GM12801 (cell line): ENCODE results near the gene CFAP97.

Source experiments
- CTCF ChIP-seq: IDR thresholded peaks from one replicate; pipeline ENCODE4 v1.5.1; 2011; ENCODE audit warnings: control low read depth; ENCODE audit not compliant: insufficient read length; ENCODE audit errors: extremely low read depth

The CFAP97 gene

GRCh38 chr4:185142564-185142911 lies 61.3 kb downstream of the CFAP97 start:
- TF ChIP-seq CTCF: no peak

GRCh38 chr4:185141777-185142176 lies 62.0 kb downstream of the CFAP97 start:
- TF ChIP-seq CTCF: no peak

GRCh38 chr4:185139736-185140135 lies 64.1 kb downstream of the CFAP97 start:
- no peak for TF ChIP-seq CTCF

- TF ChIP-seq CTCF: no peak
Measured at GRCh38 chr4:185138161-185138560, 65.6 kb downstream of the CFAP97 start.

- TF ChIP-seq CTCF: no peak
Measured at GRCh38 chr4:185137233-185137925, 66.4 kb downstream of the CFAP97 start.

GRCh38 chr4:185134307-185134869 lies 69.4 kb downstream of the CFAP97 start:
- TF ChIP-seq CTCF: no peak

GRCh38 chr4:185128272-185129119 lies 75.3 kb downstream of the CFAP97 start:
- TF ChIP-seq CTCF: no peak
